Measurements from ENCODE around the gene CDC42SE2.

GRCh38 chr5:131285703-131286399, 22.0 kb downstream of the CDC42SE2 start:
- TF ChIP-seq SMC3 (conservative IDR thresholded peaks at IDR 0.05; ENCODE audit: poor library complexity) = no peak
- no peak for TF ChIP-seq EP300 (conservative IDR thresholded peaks at IDR 0.05; ENCODE audit: poor library complexity, severe bottlenecking)
- TF ChIP-seq CTCF (IDR thresholded peaks at IDR 0.05; ENCODE audit: poor library complexity, severe bottlenecking) = no peak
- TF ChIP-seq POLR2AphosphoS5 (IDR thresholded peaks at IDR 0.05) = no peak
- no peak for TF ChIP-seq RAD21 (conservative IDR thresholded peaks at IDR 0.05)
- no peak for TF ChIP-seq REST (IDR thresholded peaks at IDR 0.05; ENCODE audit: borderline replicate concordance)
- no peak for TF ChIP-seq EZH2 (IDR thresholded peaks at IDR 0.05; ENCODE audit: borderline replicate concordance, insufficient read depth, low read length, poor library complexity, severe bottlenecking)
- no peak for TF ChIP-seq TAF1 (IDR thresholded peaks at IDR 0.05; ENCODE audit: low read depth)
- no peak for TF ChIP-seq MXI1 (conservative IDR thresholded peaks at IDR 0.05; ENCODE audit: poor library complexity, severe bottlenecking)

All from neural cell (in vitro differentiated cells).